Measurements from ENCODE around the gene CYB5D1. TPM values are rescaled to one million over a fixed set of nuclear protein-coding genes. Genes with fewer than 3 reads are reported as not detected.

Gene CYB5D1
- total RNA-seq, 1 donor from 2014 or later = 9.0 TPM

DNA sequence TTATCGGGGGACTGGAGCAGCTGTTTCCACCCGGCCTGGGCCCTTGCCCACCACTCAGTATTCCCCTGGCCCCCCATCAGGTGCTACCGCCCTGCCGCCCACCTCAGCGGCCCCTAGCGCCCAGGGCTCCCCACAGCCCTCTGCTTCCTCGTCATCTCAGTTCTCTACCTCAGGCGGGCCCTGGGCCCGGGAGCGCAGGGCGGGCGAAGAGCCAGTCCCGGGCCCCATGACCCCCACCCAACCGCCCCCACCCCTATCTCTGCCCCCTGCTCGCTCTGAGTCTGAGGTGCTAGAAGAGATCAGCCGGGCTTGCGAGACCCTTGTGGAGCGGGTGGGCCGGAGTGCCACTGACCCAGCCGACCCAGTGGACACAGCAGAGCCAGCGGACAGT is 9.1 kb upstream of the CYB5D1 start:
- no peak for FAIRE-seq
- H3K36me3 ChIP-seq (ENCODE audit: control insufficient read depth, insufficient read depth, low read length) = peaks cover 63% of the 10 kb centered on the region
- H3K4me3 ChIP-seq (ENCODE audit: low read depth, low read length) = no peak overlapping the region
- H3K27me3 ChIP-seq (ENCODE audit: control insufficient read depth, insufficient read depth, low read length) = no peaks in the 10 kb centered on the region
- no peak for DNase-seq (ENCODE audit: low read depth)
- TF ChIP-seq CTCF (IDR thresholded peaks at IDR 0.05; ENCODE audit: insufficient read depth, low read length, severe bottlenecking) = no peak

GRCh38 chr17:7849130-7849750 is 8.6 kb upstream of the CYB5D1 start:
- H3K27me3 ChIP-seq (ENCODE audit: control insufficient read depth, insufficient read depth, low read length) = no peaks in the 10 kb centered on the region
- TF ChIP-seq CTCF (IDR thresholded peaks at IDR 0.05; ENCODE audit: insufficient read depth, low read length, severe bottlenecking) = no peak
- DNase-seq (ENCODE audit: low read depth) (no peak), FAIRE-seq (no peak)
- peaks cover 63% of the 10 kb centered on the region for H3K36me3 ChIP-seq (ENCODE audit: control insufficient read depth, insufficient read depth, low read length)
- no peak overlapping the region for H3K4me3 ChIP-seq (ENCODE audit: low read depth, low read length)

GRCh38 chr17:7849751-7850504 is 7.9 kb upstream of the CYB5D1 start:
- Histone ChIP-seq H3K36me3 (ENCODE audit: control insufficient read depth, insufficient read depth, low read length) (peaks cover 62% of the 10 kb centered on the region), H3K27me3 (ENCODE audit: control insufficient read depth, insufficient read depth, low read length) (no peaks in the 10 kb centered on the region), H3K4me3 (ENCODE audit: low read depth, low read length) (no peak overlapping the region)
- no peak for TF ChIP-seq CTCF (IDR thresholded peaks at IDR 0.05; ENCODE audit: insufficient read depth, low read length, severe bottlenecking)
- FAIRE-seq = no peak
- DNase-seq (ENCODE audit: low read depth) = no peak

GRCh38 chr17:7850701-7851437 is 6.9 kb upstream of the CYB5D1 start:
- Histone ChIP-seq H3K4me3 (ENCODE audit: low read depth, low read length) (no peak overlapping the region), H3K36me3 (ENCODE audit: control insufficient read depth, insufficient read depth, low read length) (peaks cover 60% of the 10 kb centered on the region), H3K27me3 (ENCODE audit: control insufficient read depth, insufficient read depth, low read length) (no peaks in the 10 kb centered on the region)
- FAIRE-seq (peak; percentile 52), DNase-seq (ENCODE audit: low read depth) (no peak)
- no peak for TF ChIP-seq CTCF (IDR thresholded peaks at IDR 0.05; ENCODE audit: insufficient read depth, low read length, severe bottlenecking)

DNA sequence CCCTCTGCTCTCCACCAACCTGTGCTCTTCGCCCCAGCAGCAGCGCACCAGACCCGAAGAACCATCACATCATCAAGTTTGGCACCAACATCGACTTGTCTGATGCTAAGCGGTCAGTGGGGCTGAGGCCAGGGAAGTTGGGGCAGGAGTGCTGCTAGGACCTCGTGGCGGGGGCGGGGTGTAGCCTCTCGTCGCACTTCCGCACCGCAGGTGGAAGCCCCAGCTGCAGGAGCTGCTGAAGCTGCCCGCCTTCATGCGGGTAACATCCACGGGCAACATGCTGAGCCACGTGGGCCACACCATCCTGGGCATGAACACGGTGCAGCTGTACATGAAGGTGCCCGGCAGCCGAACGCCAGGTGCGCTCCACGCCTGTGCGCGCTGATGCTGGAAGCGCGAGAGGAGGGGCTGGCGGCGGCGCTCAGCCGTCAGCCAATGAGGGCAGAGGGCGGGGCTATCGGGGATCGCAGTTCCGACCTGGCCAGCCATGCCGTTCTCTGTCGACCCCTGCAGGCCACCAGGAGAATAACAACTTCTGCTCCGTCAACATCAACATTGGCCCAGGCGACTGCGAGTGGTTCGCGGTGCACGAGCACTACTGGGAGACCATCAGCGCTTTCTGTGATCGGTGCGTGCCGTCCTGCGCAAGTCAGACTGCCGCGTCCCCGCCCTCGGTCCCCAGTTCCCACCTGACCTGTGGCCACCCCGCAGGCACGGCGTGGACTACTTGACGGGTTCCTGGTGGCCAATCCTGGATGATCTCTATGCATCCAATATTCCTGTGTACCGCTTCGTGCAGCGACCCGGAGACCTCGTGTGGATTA is 6.2 kb upstream of the CYB5D1 start:
- DNase-seq (ENCODE audit: low read depth) (peak; percentile 81), FAIRE-seq (peak; percentile 13)
- Histone ChIP-seq H3K36me3 (ENCODE audit: control insufficient read depth, insufficient read depth, low read length) (peaks cover 55% of the 10 kb centered on the region), H3K27me3 (ENCODE audit: control insufficient read depth, insufficient read depth, low read length) (no peaks in the 10 kb centered on the region), H3K4me3 (ENCODE audit: low read depth, low read length) (no peak overlapping the region)
- peak; percentile 99 for TF ChIP-seq CTCF (IDR thresholded peaks at IDR 0.05; ENCODE audit: insufficient read depth, low read length, severe bottlenecking)

Measured in bronchial epithelial cell (primary cell).